ENCODE measurements around the gene TPCN2.
"Not testable (repeated sequence)": the region's sequence is repeated elsewhere in the genome, so short reads cannot be mapped to it uniquely, and the experiment has no call there.

The TPCN2 gene

GRCh38 chr11:69145050-69145380, 96.3 kb downstream of the TPCN2 start:
- no peak overlapping the region for H3K4me3 ChIP-seq (ENCODE audit: low read depth in 1 of 2, low read length in 1 of 2)
- no peaks in the 10 kb centered on the region for H3K36me3 ChIP-seq
- TF ChIP-seq CTCF (IDR thresholded peaks at IDR 0.05) = no peak
- H3K9me3 ChIP-seq = no peaks in the 10 kb centered on the region
- H3K27me3 ChIP-seq = no peaks in the 10 kb centered on the region
- H3K4me1 ChIP-seq (ENCODE audit: control insufficient read depth in 1 of 2, insufficient read depth in 1 of 2, low read depth in 1 of 2, low read length in 1 of 2) = no peaks in the 10 kb centered on the region
- H3K27ac ChIP-seq = no peak overlapping the region

- no peaks in the 10 kb centered on the region for H3K36me3 ChIP-seq
- H3K4me1 ChIP-seq (ENCODE audit: control insufficient read depth in 1 of 2, insufficient read depth in 1 of 2, low read depth in 1 of 2, low read length in 1 of 2) = no peaks in the 10 kb centered on the region
- H3K27ac ChIP-seq = no peak overlapping the region
- no peak overlapping the region for H3K4me3 ChIP-seq (ENCODE audit: low read depth in 1 of 2, low read length in 1 of 2)
- H3K9me3 ChIP-seq = no peaks in the 10 kb centered on the region
- no peaks in the 10 kb centered on the region for H3K27me3 ChIP-seq
- no peak for TF ChIP-seq CTCF (IDR thresholded peaks at IDR 0.05)
Observed at GRCh38 chr11:69148377-69148762, 99.6 kb downstream of the TPCN2 start.

- H3K9me3 ChIP-seq = no peaks in the 10 kb centered on the region
- TF ChIP-seq CTCF (IDR thresholded peaks at IDR 0.05) = no peak
Observed at GRCh38 chr11:69148806-69149205, 100.1 kb downstream of the TPCN2 start.

GRCh38 chr11:69149338-69150045, 100.8 kb downstream of the TPCN2 start:
- H3K9me3 ChIP-seq; H3K36me3 ChIP-seq; H3K4me1 ChIP-seq (ENCODE audit: control insufficient read depth in 1 of 2, insufficient read depth in 1 of 2, low read depth in 1 of 2, low read length in 1 of 2); H3K4me3 ChIP-seq (ENCODE audit: low read depth in 1 of 2, low read length in 1 of 2); H3K27ac ChIP-seq; H3K27me3 ChIP-seq: not testable (repeated sequence)

More at GRCh38 chr11:69148806-69149205, 100.1 kb downstream of the TPCN2 start:
- no peaks in the 10 kb centered on the region for H3K4me1 ChIP-seq (ENCODE audit: control insufficient read depth in 1 of 2, insufficient read depth in 1 of 2, low read depth in 1 of 2, low read length in 1 of 2)
- H3K36me3 ChIP-seq = no peaks in the 10 kb centered on the region
- H3K4me3 ChIP-seq (ENCODE audit: low read depth in 1 of 2, low read length in 1 of 2) = no peak overlapping the region
- no peaks in the 10 kb centered on the region for H3K27me3 ChIP-seq
- no peak overlapping the region for H3K27ac ChIP-seq

GRCh38 chr11:69150175-69150574, 101.4 kb downstream of the TPCN2 start:
- TF ChIP-seq CTCF (IDR thresholded peaks at IDR 0.05) = no peak
- no peaks in the 10 kb centered on the region for H3K9me3 ChIP-seq
- H3K4me3 ChIP-seq (ENCODE audit: low read depth in 1 of 2, low read length in 1 of 2) = no peak overlapping the region
- no peaks in the 10 kb centered on the region for H3K36me3 ChIP-seq
- H3K4me1 ChIP-seq (ENCODE audit: control insufficient read depth in 1 of 2, insufficient read depth in 1 of 2, low read depth in 1 of 2, low read length in 1 of 2) = no peaks in the 10 kb centered on the region
- H3K27ac ChIP-seq = no peak overlapping the region
- H3K27me3 ChIP-seq = no peaks in the 10 kb centered on the region

GRCh38 chr11:69151836-69152235, 103.1 kb downstream of the TPCN2 start:
- no peaks in the 10 kb centered on the region for H3K4me1 ChIP-seq (ENCODE audit: control insufficient read depth in 1 of 2, insufficient read depth in 1 of 2, low read depth in 1 of 2, low read length in 1 of 2)
- H3K4me3 ChIP-seq (ENCODE audit: low read depth in 1 of 2, low read length in 1 of 2) = no peak overlapping the region
- H3K9me3 ChIP-seq = no peaks in the 10 kb centered on the region
- TF ChIP-seq CTCF (IDR thresholded peaks at IDR 0.05) = no peak
- peaks cover 11% of the 10 kb centered on the region for H3K27me3 ChIP-seq
- no peaks in the 10 kb centered on the region for H3K36me3 ChIP-seq
- no peak overlapping the region for H3K27ac ChIP-seq
